CD4-positive, alpha-beta T cell (primary cell): Measurements from ENCODE around the gene PRKN. TPM values are rescaled to one million over a fixed set of nuclear protein-coding genes. Genes with fewer than 3 reads are reported as not detected.

Experiments
- ATAC-seq: fragments of 200-7000 bp; cut with Tn5 transposase; one replicate; pipeline ENCODE4 v1.10.0; 2022; ENCODE audit warnings: mild to moderate bottlenecking; ENCODE audit not compliant: poor library complexity
- CTCF ChIA-PET: fragments of 350-600 bp; sonication (Branson Sonifier 250); formaldehyde crosslinking; loops from one replicate; lab custom pipeline; 2021; ENCODE audit warnings: antibody characterized with exemption, inconsistent platforms; lab: Charles Lee
- POLR2A ChIA-PET: fragments of 350-600 bp; sonication (Branson Sonifier 250); formaldehyde crosslinking; loops from one replicate; lab custom pipeline; 2021; ENCODE audit warnings: antibody characterized with exemption, inconsistent platforms; lab: Charles Lee
- DNase-seq, 14 experiments: peaks; one replicate each; pipeline ENCODE4 v3.0.0-alpha.2; 2013 to 2020; ENCODE audit warnings: mixed read lengths in 2 of 14
- H3K27ac ChIP-seq, 2 donors: one replicate each; pipeline versions ENCODE4 v1.5.1 to v1.7.0; 2013; ENCODE audit warnings: low read length in 2 of 2, low read depth in 1 of 2, mild to moderate bottlenecking in 1 of 2
- H3K27me3 ChIP-seq, 2 experiments: 1 replicate in 1 of 2; 2 replicates in 1 of 2; pipeline versions ENCODE4 v1.6.1 to v1.7.0; 2013; ENCODE audit warnings: low read length in 2 of 2, control low read depth in 1 of 2, mild to moderate bottlenecking in 1 of 2, moderate library complexity in 1 of 2; ENCODE audit not compliant: insufficient read depth in 2 of 2, control insufficient read depth in 1 of 2
- H3K36me3 ChIP-seq: one replicate; pipeline ENCODE4 v1.6.1; 2013; ENCODE audit warnings: low read length, control low read depth; ENCODE audit not compliant: insufficient read depth
- H3K4me1 ChIP-seq: one replicate; pipeline ENCODE4 v1.6.1; 2013; ENCODE audit warnings: low read length, control low read depth; ENCODE audit not compliant: insufficient read depth
- H3K4me3 ChIP-seq: one replicate; pipeline ENCODE4 v1.5.1; 2013; ENCODE audit warnings: mild to moderate bottlenecking, low read length, moderate library complexity
- H3K9me3 ChIP-seq, 2 experiments: 1 replicate in 1 of 2; 2 replicates in 1 of 2; pipeline versions ENCODE4 v1.6.1 to v1.7.0; 2013; ENCODE audit warnings: low read length in 2 of 2, mild to moderate bottlenecking in 2 of 2, control low read depth in 1 of 2, moderate library complexity in 1 of 2; ENCODE audit not compliant: control insufficient read depth in 1 of 2, insufficient read depth in 1 of 2
- H3K27ac Mint-ChIP-seq: one replicate; pipeline ENCODE4 v1.8.0; 2020; ENCODE audit warnings: mixed read lengths
- H3K27me3 Mint-ChIP-seq: one replicate; pipeline ENCODE4 v1.8.0; 2021; ENCODE audit warnings: mixed read lengths
- H3K36me3 Mint-ChIP-seq: one replicate; pipeline ENCODE4 v1.8.0; 2021; ENCODE audit warnings: low read depth, mixed read lengths
- H3K4me1 Mint-ChIP-seq: one replicate; pipeline ENCODE4 v1.8.0; 2021; ENCODE audit warnings: low read depth, mixed read lengths
- H3K4me3 Mint-ChIP-seq: one replicate; pipeline ENCODE4 v1.8.0; 2020; ENCODE audit warnings: mild to moderate bottlenecking, mixed read lengths
- H3K9me3 Mint-ChIP-seq: one replicate; pipeline ENCODE4 v1.8.0; 2020; ENCODE audit warnings: mixed read lengths
- CTCF ChIP-seq: fragments of 200-600 bp; IDR thresholded peaks from one replicate; pipeline ENCODE4 v1.8.0; 2022; ENCODE audit warnings: antibody characterized with exemption, mild to moderate bottlenecking
- intact Hi-C, 2 experiments: fragments of 100-400 bp; cut with DNase I in 1 of 2; cut with micrococcal nuclease in 1 of 2; formaldehyde crosslinking; loops; one replicate each; pipeline versions ENCODE4 v1.15.1 to v1.9.0; 2023 to 2025; cut with DNase I, micrococcal nuclease
- total RNA-seq, 174 experiments: library from RNA in 2 of 174; stranded (reverse) in 2 of 174; gene quantifications; one replicate each; pipeline ENCODE4 v1.2.3 and lab custom pipeline; 2021 to 2026

PRKN gene
- total RNA-seq, 2 experiments from 2014 or later, result 5.2 to 5.4 TPM

- DNase-seq, result no peak
- no peak for TF ChIP-seq CTCF
- no peaks in the 10 kb centered on the region for H3K4me1 ChIP-seq
- intact Hi-C loops, result no loop called here
- H3K4me1 Mint-ChIP-seq, result no peaks in the 10 kb centered on the region
- no peak overlapping the region for H3K27ac ChIP-seq
- no peak for ATAC-seq
- H3K9me3 ChIP-seq, result no peaks in the 10 kb centered on the region
- H3K4me3 ChIP-seq, result no peak overlapping the region
- H3K36me3 ChIP-seq, result no peaks in the 10 kb centered on the region
- no peaks in the 10 kb centered on the region for H3K27me3 Mint-ChIP-seq
- H3K4me3 Mint-ChIP-seq, result no peak overlapping the region
- ChIA-PET POLR2A (no interaction called here), CTCF (no interaction called here)
- H3K27me3 ChIP-seq, result no peaks in the 10 kb centered on the region
- H3K9me3 Mint-ChIP-seq, result no peaks in the 10 kb centered on the region
- no peak overlapping the region for H3K27ac Mint-ChIP-seq
- H3K36me3 Mint-ChIP-seq, result peaks cover 3% of the 10 kb centered on the region
These were observed 151.6 kb downstream of the PRKN start for GRCh38 chr6:162576016-162576415.

GRCh38 chr6:162572240-162572639, 155.3 kb downstream of the PRKN start:
- no peaks in the 10 kb centered on the region for H3K27me3 Mint-ChIP-seq
- H3K36me3 Mint-ChIP-seq, result peaks cover 31% of the 10 kb centered on the region
- no peaks in the 10 kb centered on the region for H3K27me3 ChIP-seq
- DNase-seq (no peak), ATAC-seq (no peak)
- TF ChIP-seq CTCF, result no peak
- H3K9me3 Mint-ChIP-seq, result peaks cover 4% of the 10 kb centered on the region
- no peaks in the 10 kb centered on the region for H3K36me3 ChIP-seq
- H3K27ac Mint-ChIP-seq, result no peak overlapping the region
- H3K4me3 Mint-ChIP-seq, result no peak overlapping the region
- intact Hi-C loops, result no loop called here
- H3K4me3 ChIP-seq, result no peak overlapping the region
- H3K4me1 ChIP-seq, result no peaks in the 10 kb centered on the region
- ChIA-PET CTCF (no interaction called here), POLR2A (no interaction called here)
- no peak overlapping the region for H3K27ac ChIP-seq
- H3K4me1 Mint-ChIP-seq, result no peaks in the 10 kb centered on the region
- H3K9me3 ChIP-seq, result peaks cover 0 to 13% of the 10 kb centered on the region in 2 experiments

GRCh38 chr6:162568266-162568665, 159.3 kb downstream of the PRKN start:
- H3K9me3 ChIP-seq, result peaks cover 0 to 23% of the 10 kb centered on the region in 2 experiments
- H3K4me1 Mint-ChIP-seq, result no peaks in the 10 kb centered on the region
- no peak for DNase-seq
- H3K36me3 ChIP-seq, result no peaks in the 10 kb centered on the region
- peaks cover 18% of the 10 kb centered on the region for H3K9me3 Mint-ChIP-seq
- no peak overlapping the region for H3K27ac ChIP-seq
- H3K4me3 ChIP-seq, result no peak overlapping the region
- no peaks in the 10 kb centered on the region for H3K27me3 Mint-ChIP-seq
- no peaks in the 10 kb centered on the region for H3K27me3 ChIP-seq
- H3K4me1 ChIP-seq, result no peaks in the 10 kb centered on the region
- no peak for ATAC-seq
- ChIA-PET POLR2A (no interaction called here), CTCF (no interaction called here)
- H3K36me3 Mint-ChIP-seq, result peaks cover 70% of the 10 kb centered on the region
- H3K4me3 Mint-ChIP-seq, result no peak overlapping the region
- TF ChIP-seq CTCF, result no peak
- intact Hi-C loops, result no loop called here
- H3K27ac Mint-ChIP-seq, result no peak overlapping the region
